ENCODE data around the gene MST1.

DNA sequence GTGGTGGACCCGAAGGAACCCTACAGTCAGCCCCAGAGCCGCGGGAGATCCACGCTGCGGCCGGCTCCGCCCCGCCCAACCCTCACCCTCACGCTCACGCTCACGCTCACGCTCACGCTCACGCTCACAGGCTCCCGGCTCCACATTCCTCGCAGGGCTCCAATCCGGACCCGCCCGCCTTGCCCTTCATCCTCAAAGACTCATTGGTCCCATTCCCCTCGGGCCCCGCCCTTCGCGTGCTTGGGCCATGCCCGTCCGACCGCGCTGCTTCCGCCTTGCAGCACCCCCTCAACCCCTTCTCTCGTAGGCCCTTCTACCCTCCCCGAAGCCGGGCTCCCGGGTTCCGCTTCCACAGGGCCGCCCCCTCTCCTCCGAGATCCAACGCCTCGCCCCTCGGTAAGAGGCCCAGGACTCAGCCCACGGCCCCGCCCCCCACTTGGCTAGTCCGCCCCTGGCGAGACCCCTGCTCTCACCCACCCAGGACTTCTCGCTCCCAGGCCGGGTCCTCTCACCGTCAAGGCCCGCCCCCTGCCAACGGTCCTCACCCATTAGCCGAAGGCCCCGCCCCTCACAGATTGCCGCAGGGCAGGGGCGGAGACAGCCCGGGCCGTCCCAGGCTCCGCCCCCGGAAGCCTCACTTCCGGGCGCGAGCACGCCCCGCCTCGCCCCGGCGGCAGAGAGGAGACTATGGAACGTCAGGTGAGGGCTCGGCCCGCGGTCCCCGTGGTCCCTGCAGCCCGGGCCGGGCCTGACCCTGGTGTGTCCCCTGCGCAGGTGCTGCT, 15.4 kb downstream of the MST1 start, which contains the start of gene APEH:
- TF ChIP-seq, protein P1, sequence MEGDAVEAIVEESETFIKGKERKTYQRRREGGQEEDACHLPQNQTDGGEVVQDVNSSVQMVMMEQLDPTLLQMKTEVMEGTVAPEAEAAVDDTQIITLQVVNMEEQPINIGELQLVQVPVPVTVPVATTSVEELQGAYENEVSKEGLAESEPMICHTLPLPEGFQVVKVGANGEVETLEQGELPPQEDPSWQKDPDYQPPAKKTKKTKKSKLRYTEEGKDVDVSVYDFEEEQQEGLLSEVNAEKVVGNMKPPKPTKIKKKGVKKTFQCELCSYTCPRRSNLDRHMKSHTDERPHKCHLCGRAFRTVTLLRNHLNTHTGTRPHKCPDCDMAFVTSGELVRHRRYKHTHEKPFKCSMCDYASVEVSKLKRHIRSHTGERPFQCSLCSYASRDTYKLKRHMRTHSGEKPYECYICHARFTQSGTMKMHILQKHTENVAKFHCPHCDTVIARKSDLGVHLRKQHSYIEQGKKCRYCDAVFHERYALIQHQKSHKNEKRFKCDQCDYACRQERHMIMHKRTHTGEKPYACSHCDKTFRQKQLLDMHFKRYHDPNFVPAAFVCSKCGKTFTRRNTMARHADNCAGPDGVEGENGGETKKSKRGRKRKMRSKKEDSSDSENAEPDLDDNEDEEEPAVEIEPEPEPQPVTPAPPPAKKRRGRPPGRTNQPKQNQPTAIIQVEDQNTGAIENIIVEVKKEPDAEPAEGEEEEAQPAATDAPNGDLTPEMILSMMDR (IDR thresholded peaks at IDR 0.05): peak in 1 of 6 experiments; percentile 1
- peak in 1 of 2 donors; percentile 69 for TF ChIP-seq POLR2A (IDR thresholded peaks at IDR 0.05)

Measured in adrenal gland (tissue), 5 donors.